Esophagus squamous epithelium (tissue), 4 donors: Measurements from ENCODE around the gene CMTR1.

ENCODE experiments used
- POLR2A ChIP-seq, 4 donors: fragments of 450-650 bp; IDR thresholded peaks; one replicate each; pipeline ENCODE4 v1.6.1; 2017; ENCODE audit warnings: antibody characterized with exemption in 4 of 4, mild to moderate bottlenecking in 4 of 4, moderate library complexity in 3 of 4
- TF ChIP-seq, protein P1 (sequence below), 6 experiments: fragments of 450-650 bp in 4 of 6; fragments of 200-600 bp in 2 of 6; sonication (generic) in 2 of 6; IDR thresholded peaks; one replicate each; pipeline ENCODE4 v1.5.1; 2016 to 2019; ENCODE audit warnings: antibody characterized with exemption in 6 of 6, mild to moderate bottlenecking in 4 of 6, moderate library complexity in 4 of 6

DNA sequence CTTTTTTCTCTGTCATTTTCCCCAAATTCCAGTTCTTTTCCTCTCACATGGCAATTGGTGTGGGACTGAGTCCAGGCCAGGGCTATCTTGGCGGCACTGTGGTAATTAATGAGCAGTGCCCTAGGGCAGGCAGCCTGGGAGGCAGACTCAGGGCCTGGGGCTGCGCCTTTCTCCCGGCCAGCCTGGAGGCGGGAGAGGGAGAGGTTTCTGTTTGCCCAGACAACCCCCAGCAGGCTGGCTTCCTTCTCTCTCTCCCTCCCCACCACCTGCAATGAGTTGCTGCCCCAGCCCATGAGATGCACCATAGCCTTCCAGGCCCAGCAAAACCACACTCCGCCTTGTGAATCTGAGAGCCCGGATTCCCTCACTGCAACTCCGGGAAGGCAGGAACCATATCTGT is 81.8 kb downstream of the CMTR1 start:
- TF ChIP-seq, protein P1, sequence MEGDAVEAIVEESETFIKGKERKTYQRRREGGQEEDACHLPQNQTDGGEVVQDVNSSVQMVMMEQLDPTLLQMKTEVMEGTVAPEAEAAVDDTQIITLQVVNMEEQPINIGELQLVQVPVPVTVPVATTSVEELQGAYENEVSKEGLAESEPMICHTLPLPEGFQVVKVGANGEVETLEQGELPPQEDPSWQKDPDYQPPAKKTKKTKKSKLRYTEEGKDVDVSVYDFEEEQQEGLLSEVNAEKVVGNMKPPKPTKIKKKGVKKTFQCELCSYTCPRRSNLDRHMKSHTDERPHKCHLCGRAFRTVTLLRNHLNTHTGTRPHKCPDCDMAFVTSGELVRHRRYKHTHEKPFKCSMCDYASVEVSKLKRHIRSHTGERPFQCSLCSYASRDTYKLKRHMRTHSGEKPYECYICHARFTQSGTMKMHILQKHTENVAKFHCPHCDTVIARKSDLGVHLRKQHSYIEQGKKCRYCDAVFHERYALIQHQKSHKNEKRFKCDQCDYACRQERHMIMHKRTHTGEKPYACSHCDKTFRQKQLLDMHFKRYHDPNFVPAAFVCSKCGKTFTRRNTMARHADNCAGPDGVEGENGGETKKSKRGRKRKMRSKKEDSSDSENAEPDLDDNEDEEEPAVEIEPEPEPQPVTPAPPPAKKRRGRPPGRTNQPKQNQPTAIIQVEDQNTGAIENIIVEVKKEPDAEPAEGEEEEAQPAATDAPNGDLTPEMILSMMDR (IDR thresholded peaks at IDR 0.05): no peak
- TF ChIP-seq POLR2A (IDR thresholded peaks at IDR 0.05): no peak
